DMS53 treated with DMSO at 0.1 percent for 48 hours (cell line): ENCODE data around the gene TEAD1.

Experiments used
- DNase-seq: peaks from one replicate; lab custom pipeline; 2025; ENCODE audit not compliant: unreplicated experiment; lab: John Stamatoyannopoulos, UW

TEAD1 gene

GRCh38 chr11:12786450-12786849, 112.2 kb downstream of the TEAD1 start:
- no peak for DNase-seq

GRCh38 chr11:12786891-12787290, 112.7 kb downstream of the TEAD1 start:
- no peak for DNase-seq

GRCh38 chr11:12787847-12788246, 113.6 kb downstream of the TEAD1 start:
- no peak for DNase-seq

GRCh38 chr11:12789054-12789453, 114.8 kb downstream of the TEAD1 start:
- DNase-seq: no peak

- no peak for DNase-seq
Observed at GRCh38 chr11:12789596-12790215, 115.5 kb downstream of the TEAD1 start.

GRCh38 chr11:12790861-12791616, 116.8 kb downstream of the TEAD1 start:
- DNase-seq: no peak

GRCh38 chr11:12792018-12792417, 117.8 kb downstream of the TEAD1 start:
- DNase-seq: no peak

- DNase-seq: no peak
Observed at GRCh38 chr11:12792590-12792989, 118.4 kb downstream of the TEAD1 start.

GRCh38 chr11:12793065-12793464, 118.8 kb downstream of the TEAD1 start:
- DNase-seq: no peak

GRCh38 chr11:12793506-12793905, 119.3 kb downstream of the TEAD1 start:
- DNase-seq: no peak

- no peak for DNase-seq
Observed at GRCh38 chr11:12794576-12795230, 120.5 kb downstream of the TEAD1 start.

- no peak for DNase-seq
Observed at GRCh38 chr11:12797996-12798395, 123.8 kb downstream of the TEAD1 start.

- no peak for DNase-seq
Observed at GRCh38 chr11:12798609-12799011, 124.4 kb downstream of the TEAD1 start.

- DNase-seq: no peak
Observed at GRCh38 chr11:12799334-12799835, 125.2 kb downstream of the TEAD1 start.

GRCh38 chr11:12800032-12800671, 125.9 kb downstream of the TEAD1 start:
- DNase-seq: peak; percentile 91

- DNase-seq: no peak
Observed at GRCh38 chr11:12800871-12801270, 126.7 kb downstream of the TEAD1 start.

- DNase-seq: no peak
Observed at GRCh38 chr11:12801976-12802375, 127.8 kb downstream of the TEAD1 start.

- peak; percentile 90 for DNase-seq
Observed at GRCh38 chr11:12802418-12803085, 128.3 kb downstream of the TEAD1 start.

- no peak for DNase-seq
Observed at GRCh38 chr11:12803086-12803826, 129.0 kb downstream of the TEAD1 start.

- no peak for DNase-seq
Observed at GRCh38 chr11:12806113-12806512, 131.9 kb downstream of the TEAD1 start.
